ENCODE results near the gene LRRTM1.

Gene LRRTM1

GRCh38 chr2:80303909-80304837, at the start of gene LRRTM1:
Gene LRRTM1, minus strand, starts transcription at chr2:80304752. Its CDS starts 933 bp downstream, at chr2:80303819.
- DNase-seq = no peak

- DNase-seq = no peak
Measured at GRCh38 chr2:80351231-80351630, 46.7 kb upstream of the LRRTM1 start.

- no peak for DNase-seq
Measured at GRCh38 chr2:80348953-80349352, 44.4 kb upstream of the LRRTM1 start.

- no peak for DNase-seq
Measured at GRCh38 chr2:80348078-80348477, 43.5 kb upstream of the LRRTM1 start.

- no peak for DNase-seq
Measured at GRCh38 chr2:80340022-80340421, 35.5 kb upstream of the LRRTM1 start.

- no peak for DNase-seq
Measured at GRCh38 chr2:80338794-80339193, 34.2 kb upstream of the LRRTM1 start.

- DNase-seq = no peak
Measured at GRCh38 chr2:80335411-80335810, 30.9 kb upstream of the LRRTM1 start.

GRCh38 chr2:80333886-80334285, 29.3 kb upstream of the LRRTM1 start:
- DNase-seq = no peak

GRCh38 chr2:80330527-80331450, 26.2 kb upstream of the LRRTM1 start:
- no peak for DNase-seq

GRCh38 chr2:80329491-80329890, 24.9 kb upstream of the LRRTM1 start:
- no peak for DNase-seq

- DNase-seq = no peak
Measured at GRCh38 chr2:80328159-80328571, 23.6 kb upstream of the LRRTM1 start.

- DNase-seq = no peak
Measured at GRCh38 chr2:80326861-80327260, 22.3 kb upstream of the LRRTM1 start.

- DNase-seq = no peak
Measured at GRCh38 chr2:80326214-80326613, 21.7 kb upstream of the LRRTM1 start.

GRCh38 chr2:80324525-80324924, 20.0 kb upstream of the LRRTM1 start:
- DNase-seq = no peak

- DNase-seq = no peak
Measured at GRCh38 chr2:80323610-80324009, 19.1 kb upstream of the LRRTM1 start.

- no peak for DNase-seq
Measured at GRCh38 chr2:80322958-80323357, 18.4 kb upstream of the LRRTM1 start.

GRCh38 chr2:80322311-80322920, 17.9 kb upstream of the LRRTM1 start:
- DNase-seq = no peak

GRCh38 chr2:80312282-80312839, 7.8 kb upstream of the LRRTM1 start:
- DNase-seq = no peak

GRCh38 chr2:80311304-80311703, 6.8 kb upstream of the LRRTM1 start:
- DNase-seq = no peak

GRCh38 chr2:80303006-80303908, 1.3 kb downstream of the LRRTM1 start:
- DNase-seq = no peak

GRCh38 chr2:80302314-80303005, 2.1 kb downstream of the LRRTM1 start:
- DNase-seq = no peak

Measured in activated naive CD4-positive, alpha-beta T cell treated with Interleukin-2 at 50 U/mL for 16 hours (primary cell).